Osteocyte (in vitro differentiated cells): ENCODE results near the gene OR2W1. TPM values are rescaled to one million over a fixed set of nuclear protein-coding genes. Genes with fewer than 3 reads are reported as not detected.

Experiments used
- DNase-seq: peaks from one replicate; pipeline ENCODE4 v3.0.0; 2021; ENCODE audit warnings: mixed read lengths; ENCODE audit not compliant: unreplicated experiment; ENCODE audit errors: extremely low spot score
- H3K27ac Mint-ChIP-seq: one replicate; pipeline ENCODE4 v1.8.0; 2021; ENCODE audit warnings: mild to moderate bottlenecking, mixed read lengths; ENCODE audit not compliant: unreplicated experiment
- H3K27me3 Mint-ChIP-seq: one replicate; pipeline ENCODE4 v1.8.0; 2021; ENCODE audit warnings: mixed read lengths; ENCODE audit not compliant: unreplicated experiment
- H3K36me3 Mint-ChIP-seq: one replicate; pipeline ENCODE4 v1.8.0; 2021; ENCODE audit warnings: mixed read lengths; ENCODE audit not compliant: unreplicated experiment
- H3K4me1 Mint-ChIP-seq: one replicate; pipeline ENCODE4 v1.8.0; 2021; ENCODE audit warnings: mixed read lengths; ENCODE audit not compliant: unreplicated experiment
- H3K4me3 Mint-ChIP-seq: one replicate; pipeline ENCODE4 v1.8.0; 2021; ENCODE audit warnings: mild to moderate bottlenecking, moderate library complexity, mixed read lengths; ENCODE audit not compliant: unreplicated experiment
- H3K9me3 Mint-ChIP-seq: one replicate; pipeline ENCODE4 v1.8.0; 2021; ENCODE audit warnings: mixed read lengths; ENCODE audit not compliant: unreplicated experiment
- total RNA-seq: library from RNA; stranded (reverse); gene quantifications from 2 replicates; pipeline ENCODE4 v1.2.1, GENCODE V29; 2021
- TF ChIP-seq, protein P1 (sequence below): fragments of 200-600 bp; sonication (generic); IDR thresholded peaks from 2 replicates; pipeline ENCODE4 v1.5.0; 2021; ENCODE audit warnings: antibody characterized with exemption, mild to moderate bottlenecking, moderate library complexity

The OR2W1 gene
- total RNA-seq, 1 donor from 2014 or later: not detected

GRCh38 chr6:29025927-29026585, 18.9 kb downstream of the OR2W1 start:
- TF ChIP-seq, protein P1, sequence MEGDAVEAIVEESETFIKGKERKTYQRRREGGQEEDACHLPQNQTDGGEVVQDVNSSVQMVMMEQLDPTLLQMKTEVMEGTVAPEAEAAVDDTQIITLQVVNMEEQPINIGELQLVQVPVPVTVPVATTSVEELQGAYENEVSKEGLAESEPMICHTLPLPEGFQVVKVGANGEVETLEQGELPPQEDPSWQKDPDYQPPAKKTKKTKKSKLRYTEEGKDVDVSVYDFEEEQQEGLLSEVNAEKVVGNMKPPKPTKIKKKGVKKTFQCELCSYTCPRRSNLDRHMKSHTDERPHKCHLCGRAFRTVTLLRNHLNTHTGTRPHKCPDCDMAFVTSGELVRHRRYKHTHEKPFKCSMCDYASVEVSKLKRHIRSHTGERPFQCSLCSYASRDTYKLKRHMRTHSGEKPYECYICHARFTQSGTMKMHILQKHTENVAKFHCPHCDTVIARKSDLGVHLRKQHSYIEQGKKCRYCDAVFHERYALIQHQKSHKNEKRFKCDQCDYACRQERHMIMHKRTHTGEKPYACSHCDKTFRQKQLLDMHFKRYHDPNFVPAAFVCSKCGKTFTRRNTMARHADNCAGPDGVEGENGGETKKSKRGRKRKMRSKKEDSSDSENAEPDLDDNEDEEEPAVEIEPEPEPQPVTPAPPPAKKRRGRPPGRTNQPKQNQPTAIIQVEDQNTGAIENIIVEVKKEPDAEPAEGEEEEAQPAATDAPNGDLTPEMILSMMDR: no peak
- no peak overlapping the region for H3K4me3 Mint-ChIP-seq
- H3K9me3 Mint-ChIP-seq: no peaks in the 10 kb centered on the region
- no peak for DNase-seq
- no peaks in the 10 kb centered on the region for H3K36me3 Mint-ChIP-seq
- H3K27ac Mint-ChIP-seq: no peak overlapping the region
- no peaks in the 10 kb centered on the region for H3K4me1 Mint-ChIP-seq
- peaks cover 57% of the 10 kb centered on the region for H3K27me3 Mint-ChIP-seq

DNA sequence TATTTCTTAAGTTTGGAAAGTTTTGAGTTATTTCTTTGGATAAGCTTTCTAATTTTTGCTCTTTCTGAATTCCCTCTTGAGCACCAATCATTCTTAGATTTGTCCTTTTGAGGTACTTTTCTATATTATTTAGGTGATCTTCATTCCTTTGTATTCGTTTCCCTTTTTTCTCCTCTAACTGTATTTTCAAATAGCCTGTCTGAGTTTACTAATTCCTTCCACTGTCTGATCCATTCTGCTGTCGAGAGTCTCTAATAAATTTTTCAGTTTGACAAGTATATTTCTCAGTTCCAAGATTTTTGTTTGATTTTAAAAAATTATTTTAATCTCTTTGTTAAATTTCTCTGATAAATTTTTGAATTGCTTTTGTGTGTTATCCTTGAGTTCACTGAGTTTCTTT, 23.5 kb downstream of the OR2W1 start:
- no peaks in the 10 kb centered on the region for H3K4me1 Mint-ChIP-seq
- H3K9me3 Mint-ChIP-seq: no peaks in the 10 kb centered on the region
- peaks cover 54% of the 10 kb centered on the region for H3K27me3 Mint-ChIP-seq
- H3K4me3 Mint-ChIP-seq: no peak overlapping the region
- no peak for DNase-seq
- no peak overlapping the region for H3K27ac Mint-ChIP-seq
- no peaks in the 10 kb centered on the region for H3K36me3 Mint-ChIP-seq
- TF ChIP-seq, protein P1: no peak

DNA sequence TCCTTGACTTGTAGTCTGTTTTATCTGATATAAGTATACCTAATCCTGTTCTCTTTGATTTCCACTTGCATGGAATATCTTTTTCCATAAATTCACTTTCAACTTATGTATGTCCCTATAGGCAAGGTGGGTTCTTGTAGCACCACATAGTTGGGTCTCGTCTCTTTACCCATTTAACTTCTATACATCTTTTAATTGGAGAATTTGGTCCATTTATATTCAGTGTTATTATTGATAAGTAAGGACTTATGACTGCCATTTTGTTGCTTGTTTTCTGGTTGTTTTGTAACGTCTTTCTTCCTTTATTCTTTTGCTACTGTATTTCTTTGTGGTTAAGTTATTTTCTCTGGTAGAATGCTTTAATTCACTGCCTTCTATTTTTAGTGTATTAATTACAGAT, 25.3 kb downstream of the OR2W1 start:
- peaks cover 2% of the 10 kb centered on the region for H3K4me1 Mint-ChIP-seq
- no peak for DNase-seq
- H3K27me3 Mint-ChIP-seq: peaks cover 43% of the 10 kb centered on the region
- no peak overlapping the region for H3K27ac Mint-ChIP-seq
- no peak overlapping the region for H3K4me3 Mint-ChIP-seq
- TF ChIP-seq, protein P1: no peak
- no peaks in the 10 kb centered on the region for H3K36me3 Mint-ChIP-seq
- no peaks in the 10 kb centered on the region for H3K9me3 Mint-ChIP-seq

GRCh38 chr6:29017428-29017802, 27.6 kb downstream of the OR2W1 start:
- TF ChIP-seq, protein P1: no peak
- Mint-ChIP-seq H3K27me3 (peaks cover 36% of the 10 kb centered on the region), H3K9me3 (no peaks in the 10 kb centered on the region), H3K27ac (no peak overlapping the region), H3K36me3 (no peaks in the 10 kb centered on the region), H3K4me1 (peaks cover 2% of the 10 kb centered on the region), H3K4me3 (no peak overlapping the region)
- no peak for DNase-seq

GRCh38 chr6:29016559-29017427, 28.2 kb downstream of the OR2W1 start:
- Mint-ChIP-seq H3K36me3 (no peaks in the 10 kb centered on the region), H3K27ac (peak overlapping the region; percentile 27), H3K4me1 (peaks cover 2% of the 10 kb centered on the region), H3K9me3 (no peaks in the 10 kb centered on the region), H3K4me3 (peak overlapping the region; percentile 80), H3K27me3 (peaks cover 31% of the 10 kb centered on the region)
- DNase-seq: peak; percentile 91
- TF ChIP-seq, protein P1: peak; percentile 84
